ENCODE measurements around the gene SRRM5.

- TF ChIP-seq HNF1B (CRISPR knock-in tag; IDR thresholded peaks at IDR 0.05) = no peak
- no peak for TF ChIP-seq SP1 (IDR thresholded peaks at IDR 0.05)
- TF ChIP-seq SP1 (CRISPR knock-in tag; IDR thresholded peaks at IDR 0.05) = no peak
- no peak for TF ChIP-seq NCOA1 (CRISPR knock-in tag; IDR thresholded peaks at IDR 0.05)
- no peak for TF ChIP-seq CTCF (CRISPR knock-in tag; IDR thresholded peaks at IDR 0.05)
- no peak for TF ChIP-seq TIGD3 (CRISPR knock-in tag; IDR thresholded peaks at IDR 0.05; ENCODE audit: borderline replicate concordance)
- no peak for TF ChIP-seq ZNF446 (CRISPR knock-in tag; IDR thresholded peaks at IDR 0.05)
- TF ChIP-seq ZNF530 (CRISPR knock-in tag; IDR thresholded peaks at IDR 0.05; ENCODE audit: low read depth) = no peak
- TF ChIP-seq ZNF788 (CRISPR knock-in tag; IDR thresholded peaks at IDR 0.05; ENCODE audit: borderline replicate concordance) = no peak
- no peak for TF ChIP-seq POLR2AphosphoS5 (IDR thresholded peaks at IDR 0.05; ENCODE audit: low read depth, low read length)
- TF ChIP-seq ZNF510 (CRISPR knock-in tag; IDR thresholded peaks at IDR 0.05; ENCODE audit: low read depth) = no peak
- no peak for TF ChIP-seq FOXC1 (CRISPR knock-in tag; IDR thresholded peaks at IDR 0.05; ENCODE audit: borderline replicate concordance)
- no peak for TF ChIP-seq TAF1 (CRISPR knock-in tag; IDR thresholded peaks at IDR 0.05)
These were observed 22.2 kb downstream of the SRRM5 start for GRCh38 chr19:43634068-43634467.

Data from HepG2 (cell line).